GM20000 (cell line): ENCODE results near the gene NUP35.
"Not testable (repeated sequence)": the region's sequence is repeated elsewhere in the genome, so short reads cannot be mapped to it uniquely, and the experiment has no call there.

Experiments
- DNase-seq: peaks from one replicate; pipeline ENCODE4 v3.0.0; 2012; ENCODE audit warnings: low spot score
- CTCF ChIP-seq: IDR thresholded peaks from 2 replicates; pipeline ENCODE4 v1.5.1; 2012; ENCODE audit warnings: mild to moderate bottlenecking, control low read depth; ENCODE audit errors: extremely low read depth, missing control alignments

Gene NUP35

GRCh38 chr2:183166210-183166609 is 42.0 kb downstream of the NUP35 start:
- TF ChIP-seq CTCF, result no peak
- DNase-seq, result no peak

GRCh38 chr2:183166976-183167375 is 42.7 kb downstream of the NUP35 start:
- not testable (repeated sequence) for DNase-seq

- TF ChIP-seq CTCF, result no peak
- DNase-seq, result no peak
Observed at GRCh38 chr2:183172220-183172887, 48.1 kb downstream of the NUP35 start.

- no peak for TF ChIP-seq CTCF
- DNase-seq, result no peak
Observed at GRCh38 chr2:183179156-183179555, 54.9 kb downstream of the NUP35 start.

- DNase-seq, result no peak
- no peak for TF ChIP-seq CTCF
Observed at GRCh38 chr2:183185534-183185933, 61.3 kb downstream of the NUP35 start.

- no peak for DNase-seq
Observed at GRCh38 chr2:183186296-183186695, 62.1 kb downstream of the NUP35 start.

GRCh38 chr2:183186766-183187165 is 62.5 kb downstream of the NUP35 start:
- DNase-seq, result no peak
- no peak for TF ChIP-seq CTCF

More at GRCh38 chr2:183186296-183186695, 62.1 kb downstream of the NUP35 start:
- no peak for TF ChIP-seq CTCF

GRCh38 chr2:183192343-183192742 is 68.1 kb downstream of the NUP35 start:
- no peak for TF ChIP-seq CTCF
- DNase-seq, result no peak
